Measurements from ENCODE around the gene CEP152.

DNA sequence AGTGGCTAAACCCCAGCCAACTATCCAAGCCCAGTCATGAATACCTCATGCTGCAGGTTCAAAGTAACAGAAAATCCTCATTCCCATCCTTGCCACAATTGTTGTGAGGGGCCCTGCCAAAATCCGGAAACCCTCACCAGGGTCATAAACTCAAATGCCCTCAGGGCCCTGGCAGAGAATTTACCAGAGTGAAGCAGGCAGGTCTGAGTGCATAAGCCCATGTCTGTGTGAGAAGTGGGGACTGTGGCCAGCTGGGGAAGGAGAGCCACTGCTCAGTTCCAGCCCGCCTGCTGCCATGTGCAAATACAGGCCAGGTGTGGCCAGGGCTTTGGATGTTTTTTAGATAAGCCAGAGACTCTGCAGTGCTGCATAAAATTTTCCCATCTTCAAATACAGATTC, 7.0 kb downstream of the CEP152 start:
- TF ChIP-seq POLR2A (IDR thresholded peaks at IDR 0.05) = no peak
- TF ChIP-seq, protein P1, sequence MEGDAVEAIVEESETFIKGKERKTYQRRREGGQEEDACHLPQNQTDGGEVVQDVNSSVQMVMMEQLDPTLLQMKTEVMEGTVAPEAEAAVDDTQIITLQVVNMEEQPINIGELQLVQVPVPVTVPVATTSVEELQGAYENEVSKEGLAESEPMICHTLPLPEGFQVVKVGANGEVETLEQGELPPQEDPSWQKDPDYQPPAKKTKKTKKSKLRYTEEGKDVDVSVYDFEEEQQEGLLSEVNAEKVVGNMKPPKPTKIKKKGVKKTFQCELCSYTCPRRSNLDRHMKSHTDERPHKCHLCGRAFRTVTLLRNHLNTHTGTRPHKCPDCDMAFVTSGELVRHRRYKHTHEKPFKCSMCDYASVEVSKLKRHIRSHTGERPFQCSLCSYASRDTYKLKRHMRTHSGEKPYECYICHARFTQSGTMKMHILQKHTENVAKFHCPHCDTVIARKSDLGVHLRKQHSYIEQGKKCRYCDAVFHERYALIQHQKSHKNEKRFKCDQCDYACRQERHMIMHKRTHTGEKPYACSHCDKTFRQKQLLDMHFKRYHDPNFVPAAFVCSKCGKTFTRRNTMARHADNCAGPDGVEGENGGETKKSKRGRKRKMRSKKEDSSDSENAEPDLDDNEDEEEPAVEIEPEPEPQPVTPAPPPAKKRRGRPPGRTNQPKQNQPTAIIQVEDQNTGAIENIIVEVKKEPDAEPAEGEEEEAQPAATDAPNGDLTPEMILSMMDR (IDR thresholded peaks at IDR 0.05) = no peak
